ENCODE results near the gene VPS54. TPM values are rescaled to one million over a fixed set of nuclear protein-coding genes. Genes with fewer than 3 reads are reported as not detected.

VPS54 gene
- total RNA-seq, 1 donor from 2014 or later = 27.1 TPM

GRCh38 chr2:63882395-63883105, 136.7 kb downstream of the VPS54 start:
- Mint-ChIP-seq H3K4me3 (no peak overlapping the region), H3K36me3 (ENCODE audit: low read depth) (peaks cover 15% of the 10 kb centered on the region), H3K9me3 (no peaks in the 10 kb centered on the region)

GRCh38 chr2:63881205-63881604, 138.0 kb downstream of the VPS54 start:
- no peak for DNase-seq (ENCODE audit: low read depth, low spot score)
- Mint-ChIP-seq H3K9me3 (no peaks in the 10 kb centered on the region), H3K36me3 (ENCODE audit: low read depth) (peaks cover 19% of the 10 kb centered on the region), H3K4me1 (peaks cover 7% of the 10 kb centered on the region), H3K27me3 (ENCODE audit: low read depth) (no peaks in the 10 kb centered on the region), H3K27ac (ENCODE audit: unreplicated experiment) (no peak overlapping the region), H3K4me3 (no peak overlapping the region)
- no peak for TF ChIP-seq CTCF (conservative IDR thresholded peaks at IDR 0.05)

More at GRCh38 chr2:63882395-63883105, 136.7 kb downstream of the VPS54 start:
- TF ChIP-seq CTCF (conservative IDR thresholded peaks at IDR 0.05) = no peak
- H3K27me3 Mint-ChIP-seq (ENCODE audit: low read depth) = no peaks in the 10 kb centered on the region
- H3K4me1 Mint-ChIP-seq = peaks cover 7% of the 10 kb centered on the region
- H3K27ac Mint-ChIP-seq (ENCODE audit: unreplicated experiment) = no peak overlapping the region
- no peak for DNase-seq (ENCODE audit: low read depth, low spot score)

- Mint-ChIP-seq H3K9me3 (no peaks in the 10 kb centered on the region), H3K4me1 (peaks cover 7% of the 10 kb centered on the region), H3K27me3 (ENCODE audit: low read depth) (no peaks in the 10 kb centered on the region)
Measured at GRCh38 chr2:63880625-63881024, 138.6 kb downstream of the VPS54 start.

GRCh38 chr2:63879876-63880433, 139.3 kb downstream of the VPS54 start:
- Mint-ChIP-seq H3K27ac (ENCODE audit: unreplicated experiment) (no peak overlapping the region), H3K4me1 (peaks cover 10% of the 10 kb centered on the region), H3K9me3 (no peaks in the 10 kb centered on the region), H3K4me3 (no peak overlapping the region), H3K27me3 (ENCODE audit: low read depth) (no peaks in the 10 kb centered on the region), H3K36me3 (ENCODE audit: low read depth) (peaks cover 22% of the 10 kb centered on the region)
- no peak for TF ChIP-seq CTCF (conservative IDR thresholded peaks at IDR 0.05)
- no peak for DNase-seq (ENCODE audit: low read depth, low spot score)

More at GRCh38 chr2:63880625-63881024, 138.6 kb downstream of the VPS54 start:
- Mint-ChIP-seq H3K36me3 (ENCODE audit: low read depth) (peaks cover 22% of the 10 kb centered on the region), H3K4me3 (no peak overlapping the region), H3K27ac (ENCODE audit: unreplicated experiment) (no peak overlapping the region)
- DNase-seq (ENCODE audit: low read depth, low spot score) = no peak
- no peak for TF ChIP-seq CTCF (conservative IDR thresholded peaks at IDR 0.05)

- H3K4me1 Mint-ChIP-seq = peaks cover 10% of the 10 kb centered on the region
- no peaks in the 10 kb centered on the region for H3K27me3 Mint-ChIP-seq (ENCODE audit: low read depth)
- no peak overlapping the region for H3K27ac Mint-ChIP-seq (ENCODE audit: unreplicated experiment)
- no peak overlapping the region for H3K4me3 Mint-ChIP-seq
- peaks cover 26% of the 10 kb centered on the region for H3K36me3 Mint-ChIP-seq (ENCODE audit: low read depth)
- DNase-seq (ENCODE audit: low read depth, low spot score) = no peak
- peaks cover 7% of the 10 kb centered on the region for H3K9me3 Mint-ChIP-seq
- no peak for TF ChIP-seq CTCF (conservative IDR thresholded peaks at IDR 0.05)
Measured at GRCh38 chr2:63878486-63878885, 140.7 kb downstream of the VPS54 start.

All from neural crest cell (in vitro differentiated cells).